Mucosa of descending colon (tissue), 3 donors: ENCODE results near the gene SYNE2. TPM values are rescaled to one million over a fixed set of nuclear protein-coding genes. Genes with fewer than 3 reads are reported as not detected.
"Not testable (repeated sequence)": the region's sequence is repeated elsewhere in the genome, so short reads cannot be mapped to it uniquely, and the experiment has no call there.

Experiments used
- ATAC-seq: fragments of 200-7000 bp; cut with Tn5 transposase; one replicate; pipeline ENCODE4 v1.9.1; 2020; ENCODE audit warnings: mild to moderate bottlenecking, moderate library complexity
- DNase-seq, 3 donors: peaks; one replicate each; pipeline ENCODE4 v3.0.0-alpha.2; 2020
- H3K36me3 ChIP-seq: fragments of 200-600 bp; one replicate; pipeline ENCODE4 v1.8.0; 2021; ENCODE audit warnings: low read depth, mild to moderate bottlenecking
- H3K4me1 ChIP-seq: fragments of 200-600 bp; one replicate; pipeline ENCODE4 v1.8.0; 2021; ENCODE audit warnings: low read depth, mild to moderate bottlenecking
- H3K4me3 ChIP-seq: fragments of 200-600 bp; one replicate; pipeline ENCODE4 v1.8.0; 2021; ENCODE audit warnings: mild to moderate bottlenecking
- H3K9me3 ChIP-seq: fragments of 200-600 bp; one replicate; pipeline ENCODE4 v1.8.0; 2021; ENCODE audit warnings: mild to moderate bottlenecking
- CTCF ChIP-seq: fragments of 200-600 bp; IDR thresholded peaks from one replicate; pipeline ENCODE4 v1.8.0; 2022; ENCODE audit warnings: antibody characterized with exemption, mild to moderate bottlenecking
- intact Hi-C, 2 donors: fragments of 100-400 bp; cut with DNase I in 1 of 2; cut with micrococcal nuclease in 1 of 2; formaldehyde crosslinking; loops; one replicate each; pipeline versions ENCODE4 v1.11.0 to v1.11.1; 2022; cut with DNase I, micrococcal nuclease
- total RNA-seq, 3 donors: library from RNA; stranded (reverse); fragmentation: NEBNext Ultra II Directional in 2 of 3; extraction: Animal tissue kit (Norgen Biotek cat#: 25700) in 2 of 3; gene quantifications; one replicate each; pipeline versions ENCODE4 v1.2.1 to v1.2.4, GENCODE V29; 2021 to 2023
- donor health status: DM: no; HTN: no; CAD: no; lungs with moderate emphysema.
- donor health status: DM: no; HTN: no; CAD: no.
- donor health status: DM: no; HTN: yes; CAD: no.

The SYNE2 gene
- total RNA-seq, 3 donors from 2014 or later = 104 to 215 (median 174) TPM

- intact Hi-C loops = no loop called here
- Histone ChIP-seq H3K9me3 (no peaks in the 10 kb centered on the region), H3K36me3 (no peaks in the 10 kb centered on the region), H3K4me1 (no peaks in the 10 kb centered on the region), H3K4me3 (no peak overlapping the region)
- TF ChIP-seq CTCF = no peak
- no peak for DNase-seq
- peak; percentile 16 for ATAC-seq
Measured at GRCh38 chr14:64203366-64204006, 350.7 kb downstream of the SYNE2 start.

GRCh38 chr14:64208261-64208660 lies 355.5 kb downstream of the SYNE2 start:
- no peaks in the 10 kb centered on the region for H3K9me3 ChIP-seq
- no peak for TF ChIP-seq CTCF
- H3K4me3 ChIP-seq = no peak overlapping the region
- no peaks in the 10 kb centered on the region for H3K4me1 ChIP-seq
- intact Hi-C loops = no loop called here
- DNase-seq (no peak), ATAC-seq (no peak)
- peaks cover 10% of the 10 kb centered on the region for H3K36me3 ChIP-seq

GRCh38 chr14:64208981-64209380 lies 356.2 kb downstream of the SYNE2 start:
- DNase-seq (no peak), ATAC-seq (no peak)
- intact Hi-C loops = no loop called here
- Histone ChIP-seq H3K4me1 (no peaks in the 10 kb centered on the region), H3K36me3 (peaks cover 10% of the 10 kb centered on the region), H3K9me3 (no peaks in the 10 kb centered on the region), H3K4me3 (no peak overlapping the region)
- no peak for TF ChIP-seq CTCF

GRCh38 chr14:64209444-64210131 lies 356.8 kb downstream of the SYNE2 start:
- ATAC-seq = peak; percentile 51
- Histone ChIP-seq H3K4me3 (no peak overlapping the region), H3K36me3 (peaks cover 10% of the 10 kb centered on the region), H3K4me1 (no peaks in the 10 kb centered on the region), H3K9me3 (no peaks in the 10 kb centered on the region)
- intact Hi-C loops = no loop called here
- peak in 2 of 3 donors; percentile 32 to 37 for DNase-seq
- no peak for TF ChIP-seq CTCF

- no peak for TF ChIP-seq CTCF
- H3K4me1 ChIP-seq = no peaks in the 10 kb centered on the region
- intact Hi-C loops = no loop called here
- no peaks in the 10 kb centered on the region for H3K9me3 ChIP-seq
- DNase-seq = no peak
- ATAC-seq = no peak
- H3K36me3 ChIP-seq = peaks cover 13% of the 10 kb centered on the region
- no peak overlapping the region for H3K4me3 ChIP-seq
Measured at GRCh38 chr14:64210216-64210615, 357.4 kb downstream of the SYNE2 start.

GRCh38 chr14:64210912-64211311 lies 358.1 kb downstream of the SYNE2 start:
- H3K4me1 ChIP-seq, DNase-seq, H3K9me3 ChIP-seq, intact Hi-C loops, H3K4me3 ChIP-seq, ATAC-seq: not testable (repeated sequence)
- H3K36me3 ChIP-seq = peaks cover 14% of the 10 kb centered on the region
